ENCODE data around the gene CIAO3. TPM values are rescaled to one million over a fixed set of nuclear protein-coding genes. Genes with fewer than 3 reads are reported as not detected.

Gene CIAO3
- 10 to 100 TPM; 33.4 to 34.5 TPM for total RNA-seq

GRCh38 chr16:740764-741505, at the start of gene CIAO3:
Gene CIAO3 (minus strand): TSS chr16:740997. CDS start chr16:740985, 12 bp downstream.
- POLR2A ChIA-PET = interaction anchor here (0.8 to 1.2 kb wide), 3 partner anchors 13 to 20 kb away, joined by 3 read pairs; partner anchors contain the start of gene ANTKMT
- CTCF ChIA-PET = interaction anchor here (0.6 to 5.2 kb wide), 9 partner anchors 11 to 775 kb away, joined by 3 to 17 read pairs (median 6); partner anchors contain the start of genes ANTKMT, CCDC78, HAGHL and METRN

GRCh38 chr16:790086-790485, 49.3 kb upstream of the CIAO3 start:
- ChIA-PET POLR2A (no interaction called here), CTCF (interaction anchor here (1.3 to 2.4 kb wide), 2 partner anchors 75 to 80 kb away, joined by 3 to 8 read pairs; partner anchors contain the start of gene METRN)

- ChIA-PET POLR2A (interaction anchor here (1.4 kb wide), 1 partner anchor 12 kb away, joined by 6 read pairs; no protein-coding TSS in a partner anchor), CTCF (interaction anchor here (1.0 to 2.4 kb wide), 5 partner anchors 16 to 121 kb away, joined by 3 to 8 read pairs (median 4); partner anchors contain the start of genes METRN and RHOT2)
These were observed 48.5 kb upstream of the CIAO3 start for GRCh38 chr16:789191-789850.

- ChIA-PET POLR2A (interaction anchor here (0.5 to 1.4 kb wide), 4 partner anchors 13 to 94 kb away, joined by 3 to 6 read pairs (median 4); partner anchors contain the start of gene CCDC78), CTCF (interaction anchor here (0.5 to 3.3 kb wide), 9 partner anchors 15 to 1068 kb away, joined by 3 to 16 read pairs (median 4); partner anchors contain the start of genes METRN and RHOT2)
These were observed 47.8 kb upstream of the CIAO3 start, which contains the start of gene CHTF18 for GRCh38 chr16:788399-789126. Gene CHTF18 (plus strand): TSS chr16:788620. CDS start chr16:788685, 65 bp downstream.

GRCh38 chr16:787978-788398, 47.2 kb upstream of the CIAO3 start, which contains the start of gene RPUSD1:
Gene RPUSD1 (minus strand): TSS chr16:788381. CDS start chr16:787737, 644 bp downstream.
- CTCF ChIA-PET = interaction anchor here (0.5 to 3.3 kb wide), 10 partner anchors 16 to 549 kb away, joined by 3 to 16 read pairs (median 4); partner anchors contain the start of genes METRN and RHOT2
- POLR2A ChIA-PET = interaction anchor here (0.7 to 1.4 kb wide), 3 partner anchors 13 to 93 kb away, joined by 3 to 6 read pairs (median 3); partner anchors contain the start of gene CCDC78

GRCh38 chr16:787321-787966, 46.6 kb upstream of the CIAO3 start:
- CTCF ChIA-PET = interaction anchor here (0.8 to 3.3 kb wide), 6 partner anchors 20 to 139 kb away, joined by 3 to 16 read pairs (median 4); partner anchors contain the start of gene METRN

GRCh38 chr16:785563-786535, 45.1 kb upstream of the CIAO3 start:
- ChIA-PET CTCF (interaction anchor here (0.9 to 3.3 kb wide), 17 partner anchors 9 to 271 kb away, joined by 3 to 19 read pairs (median 7); partner anchors contain the start of genes ANTKMT, CIAO3, FBXL16 and STUB1), POLR2A (interaction anchor here (1.4 kb wide), 1 partner anchor 71 kb away, joined by 6 read pairs; the partner anchor contains the start of gene METRN)

More at GRCh38 chr16:787321-787966, 46.6 kb upstream of the CIAO3 start:
- POLR2A ChIA-PET = interaction anchor here (0.7 to 1.4 kb wide), 3 partner anchors 14 to 92 kb away, joined by 3 to 6 read pairs (median 3); partner anchors contain the start of gene CCDC78

- ChIA-PET CTCF (interaction anchor here (0.6 to 2.9 kb wide), 14 partner anchors 11 to 89 kb away, joined by 3 to 19 read pairs (median 7); partner anchors contain the start of genes ANTKMT and FBXL16), POLR2A (interaction anchor here (1.4 kb wide), 1 partner anchor 70 kb away, joined by 6 read pairs; the partner anchor contains the start of gene METRN)
These were observed 43.6 kb upstream of the CIAO3 start for GRCh38 chr16:784431-784830.

GRCh38 chr16:783404-784161, 42.8 kb upstream of the CIAO3 start:
- POLR2A ChIA-PET = interaction anchor here (0.6 kb wide), 1 partner anchor 63 kb away, joined by 3 read pairs; no protein-coding TSS in a partner anchor
- CTCF ChIA-PET = interaction anchor here (1.0 to 2.9 kb wide), 3 partner anchors 63 to 71 kb away, joined by 3 to 19 read pairs (median 15); partner anchors contain the start of gene ANTKMT

- ChIA-PET POLR2A (interaction anchor here (0.6 kb wide), 1 partner anchor 63 kb away, joined by 3 read pairs; no protein-coding TSS in a partner anchor), CTCF (interaction anchor here (1.0 to 2.9 kb wide), 2 partner anchors 67 to 71 kb away, joined by 3 to 19 read pairs; no protein-coding TSS in a partner anchor)
These were observed 42.1 kb upstream of the CIAO3 start for GRCh38 chr16:782766-783403.

GRCh38 chr16:782258-782657, 41.5 kb upstream of the CIAO3 start:
- CTCF ChIA-PET = no interaction called here
- POLR2A ChIA-PET = no interaction called here

- POLR2A ChIA-PET = no interaction called here
These were observed 40.7 kb upstream of the CIAO3 start for GRCh38 chr16:781346-782010.

GRCh38 chr16:780296-780695, 39.5 kb upstream of the CIAO3 start:
- ChIA-PET CTCF (interaction anchor here (1.3 kb wide), 1 partner anchor 68 kb away, joined by 4 read pairs; no protein-coding TSS in a partner anchor), POLR2A (no interaction called here)

More at GRCh38 chr16:781346-782010, 40.7 kb upstream of the CIAO3 start:
- CTCF ChIA-PET = interaction anchor here (1.3 kb wide), 1 partner anchor 69 kb away, joined by 4 read pairs; no protein-coding TSS in a partner anchor

GRCh38 chr16:779561-779960, 38.8 kb upstream of the CIAO3 start:
- POLR2A ChIA-PET = no interaction called here

More at GRCh38 chr16:779561-779960, 38.8 kb upstream of the CIAO3 start:
- CTCF ChIA-PET = no interaction called here
